ENCODE measurements around the gene ZNF521. TPM values are rescaled to one million over a fixed set of nuclear protein-coding genes. Genes with fewer than 3 reads are reported as not detected.

ZNF521 gene
- total and polyA plus RNA-seq, 2 donors (not counting 3 experiments of a cell fraction or from before 2014, with no cell fraction given) = 111 to 168 TPM

- ChIA-PET POLR2A (no interaction called here), CTCF (interaction anchor here (0.9 to 1.9 kb wide), 4 partner anchors 11 to 104 kb away, joined by 4 to 6 read pairs (median 4); partner anchors contain the start of gene ZNF521)
- peaks cover 73% of the 10 kb centered on the region for H3K4me1 ChIP-seq (ENCODE audit: control insufficient read depth, extremely low read depth, insufficient read depth, low read length)
- H3K9me1 ChIP-seq (replicated peaks; ENCODE audit: control insufficient read depth, extremely low read depth, insufficient read depth, low read length) = no peaks in the 10 kb centered on the region
- H3K79me2 ChIP-seq (ENCODE audit: control insufficient read depth, insufficient read depth, low read length) = peaks cover 63% of the 10 kb centered on the region
- H3K36me3 ChIP-seq (ENCODE audit: control insufficient read depth in 2 of 2, extremely low read depth in 1 of 2, insufficient read depth in 2 of 2, low read length in 2 of 2) = no peaks in the 10 kb centered on the region
- peak overlapping the region; percentile 51 for H3K27ac ChIP-seq (ENCODE audit: insufficient read depth, low read depth, low read length)
- DNase-seq (ENCODE audit: low read depth, low spot score) (peak; percentile 59), FAIRE-seq (peak; percentile 54)
- H3K4me3 ChIP-seq (replicated peaks in 1 of 3; ENCODE audit: insufficient read depth in 1 of 3, low read depth in 1 of 3, low read length in 3 of 3) = no peak overlapping the region
- H3K9ac ChIP-seq (replicated peaks; ENCODE audit: extremely low read depth, insufficient read depth, low read length) = peak overlapping the region; percentile 3
- H3K27me3 ChIP-seq (ENCODE audit: control insufficient read depth in 2 of 2, insufficient read depth in 2 of 2, low read length in 2 of 2) = no peaks in the 10 kb centered on the region
- dilution Hi-C loops (cut with MboI; ENCODE audit: extremely low pct_ligation_motif_present, low sequenced_read_pairs) = no loop called here
- no peak overlapping the region for H2AFZ ChIP-seq (ENCODE audit: low read depth, low read length)
- H3K9me3 ChIP-seq (replicated peaks; ENCODE audit: control insufficient read depth, insufficient read depth, low read length) = no peaks in the 10 kb centered on the region
- peak overlapping the region; percentile 48 for H3K4me2 ChIP-seq (ENCODE audit: insufficient read depth, low read length)
- intact Hi-C loops (cut with micrococcal nuclease) = no loop called here
- TF ChIP-seq POLR2AphosphoS5 (IDR thresholded peaks at IDR 0.05; ENCODE audit: insufficient read depth, low read depth, low read length) = no peak
- no peak for TF ChIP-seq EZH2 (IDR thresholded peaks at IDR 0.05; ENCODE audit: borderline replicate concordance, low read depth, low read length, severe bottlenecking)
- TF ChIP-seq JUN (IDR thresholded peaks at IDR 0.05; ENCODE audit: borderline replicate concordance, insufficient read depth, insufficient read length, low read depth) = peak; percentile 73
- peak; percentile 74 for TF ChIP-seq FOS (IDR thresholded peaks at IDR 0.05; ENCODE audit: borderline replicate concordance, insufficient read depth, low read length)
- no peak for TF ChIP-seq GATA2 (IDR thresholded peaks at IDR 0.05; ENCODE audit: insufficient read depth, insufficient read length, low read depth, low read length)
- no peaks in the 10 kb centered on the region for H4K20me1 ChIP-seq (replicated peaks; ENCODE audit: control insufficient read depth, extremely low read depth, insufficient read depth, low read length)
- no TSS peak for BruUV-seq (replicated peaks)
Observed at GRCh38 chr18:25247725-25248124, 104.2 kb downstream of the ZNF521 start.

- H3K4me1 ChIP-seq (ENCODE audit: control insufficient read depth, extremely low read depth, insufficient read depth, low read length) = peaks cover 59% of the 10 kb centered on the region
- H3K4me2 ChIP-seq (ENCODE audit: insufficient read depth, low read length) = no peak overlapping the region
- BruUV-seq (replicated peaks) = no TSS peak
- H3K9me1 ChIP-seq (replicated peaks; ENCODE audit: control insufficient read depth, extremely low read depth, insufficient read depth, low read length) = no peaks in the 10 kb centered on the region
- POLR2A ChIA-PET = interaction anchor here (1.0 kb wide), 1 partner anchor 13 kb away, joined by 3 read pairs; no protein-coding TSS in a partner anchor
- no peaks in the 10 kb centered on the region for H4K20me1 ChIP-seq (replicated peaks; ENCODE audit: control insufficient read depth, extremely low read depth, insufficient read depth, low read length)
- no peaks in the 10 kb centered on the region for H3K36me3 ChIP-seq (ENCODE audit: control insufficient read depth in 2 of 2, extremely low read depth in 1 of 2, insufficient read depth in 2 of 2, low read length in 2 of 2)
- no peak overlapping the region for H3K4me3 ChIP-seq (replicated peaks in 1 of 3; ENCODE audit: insufficient read depth in 1 of 3, low read depth in 1 of 3, low read length in 3 of 3)
- peaks cover 58% of the 10 kb centered on the region for H3K79me2 ChIP-seq (ENCODE audit: control insufficient read depth, insufficient read depth, low read length)
- no peak for DNase-seq (ENCODE audit: low read depth, low spot score)
- H3K9ac ChIP-seq (replicated peaks; ENCODE audit: extremely low read depth, insufficient read depth, low read length) = no peak overlapping the region
- H2AFZ ChIP-seq (ENCODE audit: low read depth, low read length) = no peak overlapping the region
- no peaks in the 10 kb centered on the region for H3K9me3 ChIP-seq (replicated peaks; ENCODE audit: control insufficient read depth, insufficient read depth, low read length)
- dilution Hi-C loops (cut with MboI; ENCODE audit: extremely low pct_ligation_motif_present, low sequenced_read_pairs) = no loop called here
- no peak overlapping the region for H3K27ac ChIP-seq (ENCODE audit: insufficient read depth, low read depth, low read length)
- TF ChIP-seq POLR2AphosphoS5 (IDR thresholded peaks at IDR 0.05; ENCODE audit: insufficient read depth, low read depth, low read length) (no peak), EZH2 (IDR thresholded peaks at IDR 0.05; ENCODE audit: borderline replicate concordance, low read depth, low read length, severe bottlenecking) (no peak), MAX (IDR thresholded peaks at IDR 0.05; ENCODE audit: insufficient read depth, insufficient read length) (no peak), JUN (IDR thresholded peaks at IDR 0.05; ENCODE audit: borderline replicate concordance, insufficient read depth, insufficient read length, low read depth) (no peak), MYC (IDR thresholded peaks at IDR 0.05; ENCODE audit: low read depth, low read length) (no peak), CTCF (IDR thresholded peaks at IDR 0.05; ENCODE audit: extremely low read depth in 1 of 2, insufficient read depth in 1 of 2, low read depth in 1 of 2, low read length in 2 of 2) (no peak), FOS (IDR thresholded peaks at IDR 0.05; ENCODE audit: borderline replicate concordance, insufficient read depth, low read length) (no peak), POLR2A (IDR thresholded peaks at IDR 0.05; ENCODE audit: low read depth, low read length) (no peak), GATA2 (IDR thresholded peaks at IDR 0.05; ENCODE audit: insufficient read depth, insufficient read length, low read depth, low read length) (no peak)
- intact Hi-C loops (cut with micrococcal nuclease) = no loop called here
- FAIRE-seq = no peak
- no peaks in the 10 kb centered on the region for H3K27me3 ChIP-seq (ENCODE audit: control insufficient read depth in 2 of 2, insufficient read depth in 2 of 2, low read length in 2 of 2)
- CTCF ChIA-PET = interaction anchor here (1.2 to 3.3 kb wide), 3 partner anchors 10 to 31 kb away, joined by 4 to 8 read pairs (median 7); no protein-coding TSS in a partner anchor
Observed at GRCh38 chr18:25244924-25245698, 106.9 kb downstream of the ZNF521 start.

Data from endothelial cell of umbilical vein (primary cell).